Fibroblast of villous mesenchyme (primary cell): Measurements from ENCODE around the gene SAP130. TPM values are rescaled to one million over a fixed set of nuclear protein-coding genes. Genes with fewer than 3 reads are reported as not detected.
A peak's percentile ranks its signal among the peaks of the same experiment; 100 is the strongest.

Experiments
- DNase-seq: peaks from one replicate; pipeline ENCODE4 v3.0.0-alpha.2; 2010; ENCODE audit warnings: low read depth
- H3K4me3 ChIP-seq: 2 replicates; pipeline ENCODE4 v1.5.1; 2011; ENCODE audit warnings: low read depth, mild to moderate bottlenecking, low read length
- CTCF ChIP-seq: IDR thresholded peaks from 2 replicates; pipeline ENCODE4 v1.5.1; 2012; ENCODE audit warnings: low read depth, mild to moderate bottlenecking, low read length; ENCODE audit not compliant: insufficient read depth
- small RNA-seq: library from RNA; depleted of rRNA; stranded (forward); fragments of <200 nt; gene quantifications from one replicate; pipeline ENCODE3, GENCODE V24; 2012
- total RNA-seq: library from RNA; depleted of rRNA; stranded (reverse); fragments of >200 nt; gene quantifications from 2 replicates; pipeline ENCODE4 v1.2.3, GENCODE V29; 2012

Gene SAP130
- total RNA-seq, 1 donor: 6.0 TPM

DNA sequence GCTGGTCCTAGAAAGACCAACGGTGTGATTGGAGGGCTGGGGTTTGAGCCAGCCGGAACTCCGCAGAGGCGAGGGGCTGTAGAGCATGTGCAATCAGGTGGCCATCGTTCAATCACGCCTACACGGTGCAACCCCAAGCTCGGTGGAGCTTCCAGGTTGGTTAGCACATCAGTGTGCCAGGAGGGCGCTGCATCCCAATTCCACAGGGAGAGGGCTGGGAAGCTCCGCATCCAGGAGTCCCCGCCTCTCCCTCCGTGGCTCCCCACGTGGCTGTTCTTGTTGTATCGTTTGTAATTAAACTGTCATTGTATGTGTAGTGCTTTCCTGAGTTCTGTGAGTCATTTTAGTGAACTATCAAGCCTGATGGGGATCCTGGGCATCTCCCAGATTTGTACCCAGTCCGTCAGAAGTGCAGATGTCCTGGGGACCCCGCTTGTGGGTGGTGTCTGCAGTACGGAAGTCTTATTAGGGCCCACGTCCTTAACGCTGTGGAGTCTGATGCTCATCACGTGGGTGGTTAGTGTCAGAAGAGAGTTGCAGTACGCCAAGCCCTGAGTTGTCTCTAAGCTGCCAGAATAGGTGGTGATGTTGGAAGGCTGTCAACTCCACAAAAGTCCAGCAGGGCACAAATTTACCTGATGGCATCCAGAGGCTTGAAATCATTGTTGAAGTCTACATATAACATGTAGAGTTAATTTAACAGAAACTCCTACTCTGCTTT, 121.5 kb downstream of the SAP130 start:
- no peak for TF ChIP-seq CTCF
- no peak overlapping the region for H3K4me3 ChIP-seq
- peak; percentile 3 for DNase-seq

DNA sequence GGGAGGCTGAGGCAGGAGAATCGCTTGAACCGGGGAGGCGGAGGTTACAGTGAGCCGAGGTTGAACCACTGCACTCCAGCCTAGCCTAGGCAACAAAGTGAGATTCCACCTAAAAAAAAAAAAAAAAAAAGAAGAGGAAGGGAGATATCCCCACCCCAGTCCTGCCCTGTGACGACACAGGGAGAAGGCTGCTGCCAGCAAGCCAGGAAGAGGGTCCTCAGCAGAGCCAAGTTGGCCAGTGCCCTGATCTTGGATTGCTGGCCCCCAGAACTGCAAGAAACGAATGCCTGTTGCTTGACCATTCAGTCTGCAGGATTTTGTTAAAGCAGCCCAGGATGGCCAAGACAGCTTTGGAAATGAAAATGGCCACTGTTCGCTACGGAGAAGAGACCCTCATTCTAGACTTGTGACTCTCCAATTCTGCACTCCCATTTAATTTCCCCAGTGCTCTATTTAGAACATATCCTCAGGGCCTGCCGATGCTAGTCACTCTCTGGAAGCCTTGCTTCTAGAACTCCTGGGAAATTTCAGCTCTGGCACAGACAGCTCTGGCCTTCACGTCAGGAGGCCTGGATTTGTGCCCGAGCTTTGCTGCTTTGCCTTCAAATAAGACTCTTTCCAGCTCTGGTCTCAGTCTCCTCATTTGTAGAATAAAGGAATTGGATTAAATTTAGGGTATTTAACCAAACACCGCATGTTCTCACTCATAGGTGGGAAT, 126.4 kb downstream of the SAP130 start:
- H3K4me3 ChIP-seq: no peak overlapping the region
- peak; percentile 44 for DNase-seq
- TF ChIP-seq CTCF: no peak

DNA sequence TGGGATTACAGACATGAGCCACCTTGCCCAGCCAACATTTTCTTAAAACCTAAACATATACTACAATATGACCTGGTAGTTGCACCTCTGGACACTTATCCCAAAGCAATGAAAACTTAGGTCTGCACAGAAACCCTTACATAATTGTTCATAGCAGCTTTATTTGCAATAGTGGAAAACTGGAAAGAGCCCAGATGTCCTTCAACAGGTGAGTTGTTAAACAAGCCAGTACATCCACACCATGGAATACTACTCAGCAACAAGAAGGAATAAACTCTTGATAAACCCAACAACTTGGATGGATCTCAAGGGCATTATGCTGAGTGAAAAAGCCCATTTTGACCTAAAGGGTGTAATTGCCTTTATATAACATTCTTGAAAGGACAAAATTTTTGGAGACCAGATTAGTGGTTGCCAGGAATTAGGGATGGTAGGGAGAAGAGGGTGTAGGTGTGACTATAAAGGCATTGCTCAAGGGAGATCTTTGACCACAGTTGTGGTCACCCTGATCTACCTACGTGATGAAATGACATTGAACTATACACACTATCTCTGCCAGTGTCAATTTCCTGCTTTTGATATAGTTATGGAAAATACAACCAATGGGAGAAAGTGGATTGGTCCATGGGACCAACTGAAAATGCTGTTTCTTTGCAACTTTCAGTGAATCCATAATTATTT, 130.2 kb downstream of the SAP130 start:
- no peak for TF ChIP-seq CTCF
- no peak overlapping the region for H3K4me3 ChIP-seq
- DNase-seq: no peak

GRCh38 chr2:127893494-127893893, 134.4 kb downstream of the SAP130 start:
- DNase-seq: no peak
- no peak overlapping the region for H3K4me3 ChIP-seq
- TF ChIP-seq CTCF: no peak

DNA sequence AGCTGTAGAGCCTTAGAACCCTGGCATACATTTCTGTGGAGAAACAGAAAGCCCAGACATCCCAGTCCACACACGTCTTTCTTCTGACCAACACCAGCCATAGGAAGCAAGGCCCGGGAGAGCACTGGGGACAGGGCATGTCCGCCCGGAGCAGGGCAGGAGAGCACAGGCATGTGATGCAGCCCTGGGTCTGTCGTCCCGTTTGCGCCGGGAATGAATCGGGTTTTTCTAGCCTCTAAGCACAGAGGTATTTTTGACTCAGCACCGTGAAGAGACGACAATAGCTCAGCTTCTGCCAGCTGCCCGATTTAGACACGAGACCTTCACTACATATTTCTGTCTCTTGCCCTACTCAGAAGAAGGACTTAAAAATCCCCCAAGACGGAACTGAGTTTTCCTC, 134.8 kb downstream of the SAP130 start:
- no peak for DNase-seq
- no peak for TF ChIP-seq CTCF

DNA sequence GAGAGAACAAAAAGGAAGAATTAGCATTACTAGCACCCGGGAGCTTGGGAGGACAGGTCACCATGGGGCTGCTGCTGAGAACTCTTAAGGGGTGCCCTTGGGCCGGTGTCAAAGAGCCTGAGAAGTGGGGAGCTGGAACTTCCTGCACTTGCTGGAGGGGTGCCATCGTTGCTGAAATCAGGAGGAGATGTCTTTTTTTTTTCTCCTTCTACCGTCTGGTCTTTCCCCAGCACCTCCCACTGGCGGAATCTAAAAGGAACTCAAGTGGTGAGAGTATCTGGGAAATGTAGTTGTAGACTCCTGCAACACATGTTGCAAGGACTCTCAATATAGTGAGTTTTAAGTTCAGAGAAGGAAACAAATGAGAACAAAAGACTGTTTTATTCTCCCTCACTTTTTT, 136.0 kb downstream of the SAP130 start:
- peak; percentile 11 for DNase-seq
- TF ChIP-seq CTCF: no peak
- H3K4me3 ChIP-seq: no peak overlapping the region

More for the DNA sequence above, 134.8 kb downstream of the SAP130 start:
- no peak overlapping the region for H3K4me3 ChIP-seq

Small RNA genes lying within 50 kb of the gene (small RNA-seq; reads per million reads assigned to genes)
- gene AC012306.1: not detected
- gene AC108059.3: not detected
- not detected for gene RF00019

Other genes starting within 250 kb of the SAP130 start
- 25.1 and 35.4 TPM in 2 replicates for gene WDR33, start 216.9 kb downstream of the SAP130 start, total RNA-seq
- gene POLR2D, start 169.9 kb downstream of the SAP130 start, total RNA-seq: 15.5 and 25.9 TPM in 2 replicates
- 14.2 and 22.0 TPM in 2 replicates for gene AMMECR1L, start 142.1 kb downstream of the SAP130 start, total RNA-seq
- 64.1 and 75.1 TPM in 2 replicates for gene UGGT1, start 63.1 kb upstream of the SAP130 start, total RNA-seq